LoVo (cell line): ENCODE data around the gene HTRA3.

Source experiments
- DNase-seq: peaks from one replicate; pipeline ENCODE4 v3.0.0-alpha.2; 2016; ENCODE audit warnings: low spot score

The HTRA3 gene

DNA sequence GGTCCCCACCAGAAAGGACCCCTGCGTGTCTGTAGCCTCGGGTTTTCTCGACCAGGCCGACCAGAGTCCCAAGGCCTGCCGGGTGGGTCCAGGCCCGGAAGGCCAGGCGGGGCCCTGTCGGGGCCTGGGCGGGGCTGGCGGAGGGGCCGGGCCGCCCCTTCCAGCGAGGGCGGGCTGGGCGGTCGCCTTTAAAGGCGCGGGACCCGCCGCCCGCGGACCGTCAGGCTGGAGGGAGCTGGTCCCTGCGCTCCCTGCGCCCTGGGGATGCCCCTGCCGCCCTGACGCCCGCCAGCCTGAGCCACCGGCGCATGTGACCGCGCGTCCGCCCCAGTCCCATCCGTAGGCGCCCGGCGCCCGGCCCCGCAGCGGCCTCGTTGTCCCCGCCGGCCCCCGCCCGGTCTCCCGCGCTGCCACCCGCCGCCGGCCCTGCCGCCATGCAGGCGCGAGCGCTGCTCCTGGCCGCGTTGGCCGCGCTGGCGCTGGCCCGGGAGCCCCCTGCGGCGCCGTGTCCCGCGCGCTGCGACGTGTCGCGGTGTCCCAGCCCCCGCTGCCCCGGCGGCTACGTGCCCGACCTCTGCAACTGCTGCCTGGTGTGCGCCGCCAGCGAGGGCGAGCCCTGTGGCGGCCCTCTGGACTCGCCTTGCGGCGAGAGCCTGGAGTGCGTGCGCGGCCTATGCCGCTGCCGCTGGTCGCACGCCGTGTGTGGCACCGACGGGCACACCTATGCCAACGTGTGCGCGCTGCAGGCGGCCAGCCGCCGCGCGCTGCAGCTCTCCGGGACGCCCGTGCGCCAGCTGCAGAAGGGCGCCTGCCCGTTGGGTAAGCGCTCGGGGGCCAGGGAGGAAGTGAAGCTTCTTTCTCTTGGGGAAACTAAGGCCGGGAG is at the start of gene HTRA3:
Gene HTRA3 (plus strand): TSS at position 220 of the 883 bp plus-strand sequence. CDS start 215 bp downstream, at position 435.
- no peak for DNase-seq

- no peak for DNase-seq
These were observed 48.7 kb upstream of the HTRA3 start for GRCh38 chr4:8220661-8221450.

- no peak for DNase-seq
These were observed 48.1 kb upstream of the HTRA3 start for GRCh38 chr4:8221476-8221875.

- DNase-seq, result no peak
These were observed 47.6 kb upstream of the HTRA3 start for GRCh38 chr4:8221985-8222384.

- DNase-seq, result no peak
These were observed 46.8 kb upstream of the HTRA3 start for GRCh38 chr4:8222609-8223388.

GRCh38 chr4:8224267-8224974 is 45.1 kb upstream of the HTRA3 start:
- no peak for DNase-seq

DNA sequence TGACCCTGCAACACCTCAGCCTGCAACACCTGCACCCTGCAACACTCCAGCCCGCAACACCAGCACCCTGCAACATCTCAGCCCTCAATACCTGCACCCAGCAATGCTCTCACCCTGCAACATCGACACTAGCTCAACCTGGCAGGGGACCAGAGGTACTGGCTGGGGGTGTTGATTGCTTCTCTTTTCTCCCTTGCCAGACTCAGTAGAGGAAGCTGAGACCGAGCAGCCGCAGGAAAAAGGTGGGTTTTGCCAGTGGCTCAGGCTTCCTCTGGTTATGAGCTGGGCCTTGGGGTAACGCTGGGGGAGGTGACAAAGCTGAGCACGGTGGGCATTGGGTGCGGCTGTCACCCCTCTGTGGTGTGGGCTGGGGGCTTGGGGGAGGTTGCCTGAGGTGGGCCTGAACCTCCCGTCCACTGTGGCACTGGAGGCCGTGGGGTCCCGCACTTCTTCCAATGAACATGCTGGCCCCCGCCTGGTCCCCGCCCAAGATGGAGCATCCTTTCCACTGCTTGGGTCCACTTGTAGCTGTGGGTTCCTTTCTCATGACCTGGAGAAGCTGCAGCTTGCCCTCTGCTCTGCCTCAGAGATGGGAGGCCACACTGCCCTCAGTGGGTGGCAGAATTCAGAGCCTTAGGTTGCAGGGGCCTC is 44.5 kb upstream of the HTRA3 start:
- DNase-seq, result no peak

DNA sequence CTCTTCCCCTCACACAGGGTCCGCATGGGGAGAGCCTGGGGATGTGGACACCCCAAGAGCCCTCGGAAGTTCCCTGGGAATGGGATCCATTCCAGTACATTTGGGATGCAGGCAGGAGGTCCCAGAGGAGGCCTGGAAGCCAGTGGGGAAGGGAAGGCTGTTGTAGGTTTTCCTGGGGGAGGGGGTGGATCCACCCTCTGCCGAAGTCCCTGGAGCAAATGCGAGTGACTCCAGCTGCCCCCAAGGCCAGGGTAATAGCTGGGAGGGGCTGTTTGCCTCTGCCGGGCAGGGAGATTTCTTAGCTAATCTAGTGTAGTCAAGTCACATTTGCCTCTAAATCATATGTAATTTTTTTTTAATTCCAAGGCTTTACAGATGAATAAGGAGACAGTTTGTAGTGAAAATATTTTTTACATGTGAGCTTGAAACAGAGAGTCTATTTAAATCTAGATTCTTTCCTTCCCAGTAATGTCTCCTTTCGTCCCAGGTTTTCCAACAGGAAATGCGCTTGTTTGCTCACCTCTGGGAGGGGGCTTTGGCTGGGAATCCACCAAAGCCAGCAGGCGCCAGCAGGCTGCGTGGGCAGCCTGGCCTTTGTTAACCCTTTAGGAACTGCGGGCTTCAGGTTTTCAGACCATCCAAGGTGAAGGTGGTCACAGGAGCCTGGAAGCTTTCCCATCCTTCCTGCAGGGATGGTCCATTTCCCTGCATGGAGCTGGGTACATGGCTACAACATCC is 43.7 kb upstream of the HTRA3 start:
- no peak for DNase-seq

GRCh38 chr4:8227201-8227770 is 42.3 kb upstream of the HTRA3 start:
- DNase-seq, result no peak

DNA sequence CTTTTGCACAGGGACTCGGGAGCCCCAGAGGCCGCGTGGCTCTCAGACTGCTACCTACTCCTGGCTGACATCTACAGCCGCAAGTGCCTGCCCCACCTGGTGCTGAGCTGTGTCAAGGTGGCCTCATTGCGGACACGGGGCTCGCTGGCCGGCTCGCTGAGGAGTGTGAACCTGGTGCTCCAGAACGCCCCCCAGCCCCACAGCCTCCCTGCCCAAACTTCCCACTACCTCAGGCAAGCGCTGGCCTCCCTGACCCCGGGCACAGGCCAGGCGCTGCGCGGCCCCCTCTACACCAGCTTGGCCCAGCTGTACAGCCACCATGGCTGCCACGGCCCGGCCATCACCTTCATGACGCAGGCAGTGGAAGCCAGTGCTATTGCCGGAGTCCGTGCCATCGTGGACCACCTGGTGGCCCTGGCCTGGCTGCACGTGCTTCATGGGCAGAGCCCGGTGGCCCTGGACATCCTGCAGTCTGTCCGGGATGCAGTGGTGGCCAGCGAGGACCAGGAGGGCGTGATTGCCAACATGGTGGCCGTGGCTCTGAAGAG is 41.7 kb upstream of the HTRA3 start:
- DNase-seq, result no peak

GRCh38 chr4:8228319-8229250 is 41.0 kb upstream of the HTRA3 start:
- no peak for DNase-seq

GRCh38 chr4:8229331-8229975 is 40.1 kb upstream of the HTRA3 start:
- no peak for DNase-seq

- no peak for DNase-seq
These were observed 39.5 kb upstream of the HTRA3 start for GRCh38 chr4:8230033-8230432.

- no peak for DNase-seq
These were observed 38.7 kb upstream of the HTRA3 start for GRCh38 chr4:8230891-8231290.

DNA sequence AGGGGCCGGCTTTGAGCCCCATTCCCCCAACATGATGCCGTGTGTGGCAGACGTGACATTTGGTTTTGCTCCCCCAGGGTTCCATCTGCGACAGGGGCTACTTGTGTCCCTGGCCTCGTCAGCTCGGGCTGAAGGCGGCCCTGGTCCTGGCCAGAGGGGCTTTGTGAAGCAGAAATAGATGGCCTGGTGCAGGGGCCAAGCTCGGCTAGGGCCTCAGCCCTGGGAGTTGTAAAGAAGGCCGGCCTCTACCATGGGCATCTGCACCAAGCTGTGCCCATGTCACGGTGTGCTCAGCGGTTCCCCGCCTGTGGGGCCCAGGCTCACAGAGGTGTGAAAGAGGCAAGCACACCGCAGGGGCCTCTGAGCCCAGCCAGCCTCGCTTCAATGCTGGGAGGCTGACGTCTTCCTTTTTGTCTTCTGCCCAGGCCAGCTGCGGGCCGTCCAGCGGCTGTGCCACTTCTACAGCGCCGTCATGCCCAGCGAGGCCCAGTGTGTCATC is 38.0 kb upstream of the HTRA3 start:
- no peak for DNase-seq

DNA sequence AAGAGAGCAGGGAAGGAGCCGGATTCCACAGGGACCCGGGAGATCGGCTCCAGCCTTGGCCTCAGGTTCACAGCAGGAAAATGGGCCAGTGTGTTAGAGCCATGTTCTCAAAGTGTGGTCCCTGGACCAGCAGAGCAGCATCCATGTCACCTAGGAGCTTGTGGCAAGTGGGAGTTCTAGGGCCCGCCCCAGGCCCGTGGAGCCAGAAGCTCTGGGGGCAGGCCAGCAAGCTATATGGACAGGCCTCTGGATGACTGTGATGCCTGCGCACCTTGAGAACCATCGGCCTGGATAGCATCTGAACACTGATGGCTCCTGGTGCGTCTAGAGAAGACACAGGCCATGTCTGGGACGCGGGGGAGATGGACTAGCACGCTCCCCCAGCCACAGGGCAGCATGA is 36.8 kb upstream of the HTRA3 start:
- no peak for DNase-seq

- no peak for DNase-seq
These were observed 35.7 kb upstream of the HTRA3 start for GRCh38 chr4:8233672-8234484.
